HEK293 (cell line): ENCODE measurements around the gene KMT2A.

Experiments used
- CTCF ChIA-PET: fragments of 350-600 bp; formaldehyde crosslinking; extraction: SDS; loops from one replicate; lab custom pipeline; 2021; ENCODE audit warnings: antibody characterized with exemption; lab: Yijun Ruan, JAX
- POLR2A ChIA-PET: fragments of 300-600 bp; formaldehyde crosslinking; extraction: SDS; loops from one replicate; lab custom pipeline; 2020; ENCODE audit warnings: antibody characterized with exemption, inconsistent platforms; lab: Yijun Ruan, JAX
- H3K27ac ChIP-seq: fragments of 200-500 bp; sonication (Bioruptor generic); 2 replicates; pipeline ENCODE4 v1.5.1; 2014; ENCODE audit warnings: low read depth, low read length, control low read depth, inconsistent platforms; ENCODE audit errors: extremely low read depth
- H3K36me3 ChIP-seq, 2 experiments: fragments of 200-500 bp in 1 of 2; sonication (Bioruptor generic) in 1 of 2; 1 replicate in 1 of 2; 2 replicates in 1 of 2; pipeline ENCODE4 v1.5.1; 2014 to 2017; ENCODE audit warnings: inconsistent platforms in 2 of 2, low read length in 2 of 2; ENCODE audit not compliant: control insufficient read depth in 2 of 2, insufficient read depth in 1 of 2
- H3K4me1 ChIP-seq: fragments of 200-500 bp; sonication (Bioruptor generic); 2 replicates; pipeline ENCODE4 v1.5.1; 2014; ENCODE audit warnings: mild to moderate bottlenecking, low read length, inconsistent platforms; ENCODE audit not compliant: control insufficient read depth, insufficient read depth
- H3K4me3 ChIP-seq: 2 replicates; pipeline ENCODE4 v1.5.1; 2011; ENCODE audit warnings: low read depth, mild to moderate bottlenecking, control low read depth, low read length, moderate library complexity
- H3K9me3 ChIP-seq: fragments of 200-500 bp; sonication (Bioruptor generic); 2 replicates; pipeline ENCODE4 v1.5.1; 2014; ENCODE audit warnings: low read depth, low read length, inconsistent platforms; ENCODE audit not compliant: control insufficient read depth, insufficient read depth
- MYNN ChIP-seq: fragments of 450-650 bp; formaldehyde crosslinking; IDR thresholded peaks from 2 replicates; pipeline ENCODE4 v1.5.1; 2016; ENCODE audit warnings: missing biosample characterization, missing genetic modification characterization, borderline replicate concordance
- REPIN1 ChIP-seq: fragments of 450-650 bp; formaldehyde crosslinking; IDR thresholded peaks from 2 replicates; pipeline ENCODE4 v1.5.1; 2017; ENCODE audit warnings: missing biosample characterization, missing genetic modification characterization, low read depth
- SETDB1 ChIP-seq: IDR thresholded peaks from one replicate; pipeline ENCODE4 v1.6.1; 2017; ENCODE audit warnings: mild to moderate bottlenecking, low read length, moderate library complexity, mixed read lengths; ENCODE audit not compliant: insufficient read length
- TCF7L2 ChIP-seq: IDR thresholded peaks from 2 replicates; pipeline ENCODE4 v1.6.1; 2011; ENCODE audit warnings: low read depth, mild to moderate bottlenecking, inconsistent platforms, low read length, moderate library complexity, borderline replicate concordance
- ZNF114 ChIP-seq: fragments of 450-650 bp; formaldehyde crosslinking; IDR thresholded peaks from 2 replicates; pipeline ENCODE4 v1.5.0; 2017; ENCODE audit warnings: missing biosample characterization, missing genetic modification characterization
- ZNF138 ChIP-seq: fragments of 450-650 bp; formaldehyde crosslinking; IDR thresholded peaks from 2 replicates; pipeline ENCODE4 v1.5.1; 2016; ENCODE audit warnings: missing biosample characterization, missing genetic modification characterization, borderline replicate concordance
- ZNF169 ChIP-seq: fragments of 450-650 bp; formaldehyde crosslinking; IDR thresholded peaks from 2 replicates; pipeline ENCODE4 v1.5.1; 2016; ENCODE audit warnings: missing biosample characterization, missing genetic modification characterization
- ZNF202 ChIP-seq: fragments of 450-650 bp; formaldehyde crosslinking; IDR thresholded peaks from 2 replicates; pipeline ENCODE4 v1.5.1; 2016; ENCODE audit warnings: missing biosample characterization, missing genetic modification characterization, borderline replicate concordance
- ZNF214 ChIP-seq: fragments of 450-650 bp; formaldehyde crosslinking; IDR thresholded peaks from 2 replicates; pipeline ENCODE4 v1.5.1; 2017; ENCODE audit warnings: missing biosample characterization, mild to moderate bottlenecking, missing genetic modification characterization, borderline replicate concordance
- ZNF248 ChIP-seq: fragments of 450-650 bp; formaldehyde crosslinking; IDR thresholded peaks from 2 replicates; pipeline ENCODE4 v1.5.1; 2017; ENCODE audit warnings: missing biosample characterization, missing genetic modification characterization
- ZNF274 ChIP-seq, 2 experiments: fragments of 200-500 bp in 1 of 2; fragments of 450-650 bp in 1 of 2; sonication (Bioruptor generic) in 1 of 2; formaldehyde crosslinking in 1 of 2; IDR thresholded peaks; 2 replicates each; pipeline versions ENCODE4 v1.5.1 to v1.6.1; 2014 to 2016; ENCODE audit warnings: borderline replicate concordance in 1 of 2, inconsistent platforms in 1 of 2, low read length in 1 of 2, missing biosample characterization in 1 of 2, missing genetic modification characterization in 1 of 2
- ZNF354C ChIP-seq: fragments of 450-650 bp; formaldehyde crosslinking; IDR thresholded peaks from 2 replicates; pipeline ENCODE4 v1.5.1; 2016; ENCODE audit warnings: missing biosample characterization, missing genetic modification characterization, low read depth, borderline replicate concordance
- ZNF37A ChIP-seq: fragments of 450-650 bp; IDR thresholded peaks from 2 replicates; pipeline ENCODE4 v1.5.1; 2018; ENCODE audit warnings: missing biosample characterization, missing genetic modification characterization
- ZNF391 ChIP-seq: fragments of 450-650 bp; formaldehyde crosslinking; IDR thresholded peaks from 2 replicates; pipeline ENCODE4 v1.5.1; 2016; ENCODE audit warnings: low read depth, missing biosample characterization, missing genetic modification characterization, borderline replicate concordance
- ZNF404 ChIP-seq: fragments of 450-650 bp; formaldehyde crosslinking; IDR thresholded peaks from 2 replicates; pipeline ENCODE4 v1.5.1; 2017; ENCODE audit warnings: missing biosample characterization, missing genetic modification characterization
- ZNF416 ChIP-seq: fragments of 450-650 bp; formaldehyde crosslinking; IDR thresholded peaks from 2 replicates; pipeline ENCODE4 v1.5.1; 2016; ENCODE audit warnings: missing biosample characterization, missing genetic modification characterization
- ZNF48 ChIP-seq: fragments of 450-650 bp; formaldehyde crosslinking; IDR thresholded peaks from 2 replicates; pipeline ENCODE4 v1.5.1; 2016; ENCODE audit warnings: missing biosample characterization, missing genetic modification characterization
- ZNF501 ChIP-seq: fragments of 450-650 bp; formaldehyde crosslinking; IDR thresholded peaks from 2 replicates; pipeline ENCODE4 v1.5.1; 2016; ENCODE audit warnings: missing biosample characterization, missing genetic modification characterization
- ZNF555 ChIP-seq: fragments of 450-650 bp; formaldehyde crosslinking; conservative IDR thresholded peaks from 2 replicates; pipeline ENCODE4 v1.5.1; 2017; ENCODE audit warnings: missing biosample characterization, mild to moderate bottlenecking, missing genetic modification characterization, inconsistent platforms
- ZNF571 ChIP-seq: fragments of 450-650 bp; formaldehyde crosslinking; IDR thresholded peaks from 2 replicates; pipeline ENCODE4 v1.5.0; 2017; ENCODE audit warnings: missing biosample characterization, missing genetic modification characterization
- ZNF658 ChIP-seq: fragments of 450-650 bp; formaldehyde crosslinking; IDR thresholded peaks from 2 replicates; pipeline ENCODE4; 2016; ENCODE audit warnings: missing biosample characterization, missing genetic modification characterization
- ZNF791 ChIP-seq: fragments of 450-650 bp; formaldehyde crosslinking; IDR thresholded peaks from 2 replicates; pipeline ENCODE4 v1.5.1; 2016; ENCODE audit warnings: missing biosample characterization, missing genetic modification characterization
- ZXDB ChIP-seq: fragments of 450-650 bp; formaldehyde crosslinking; IDR thresholded peaks from 2 replicates; pipeline ENCODE4 v1.5.1; 2016; ENCODE audit warnings: missing biosample characterization, missing genetic modification characterization
- TF ChIP-seq, protein P1 (sequence below): fragments of 450-650 bp; formaldehyde crosslinking; IDR thresholded peaks from 2 replicates; pipeline ENCODE4; 2016; ENCODE audit warnings: missing biosample characterization, missing genetic modification characterization
- TF ChIP-seq, protein P2 (sequence below): fragments of 450-650 bp; formaldehyde crosslinking; IDR thresholded peaks from 2 replicates; pipeline ENCODE4 v1.5.1; 2016; ENCODE audit warnings: missing biosample characterization, missing genetic modification characterization, borderline replicate concordance
- TF ChIP-seq, protein P3 (sequence below): fragments of 450-650 bp; formaldehyde crosslinking; IDR thresholded peaks from 2 replicates; pipeline ENCODE4 v1.5.1; 2016; ENCODE audit warnings: missing biosample characterization, missing genetic modification characterization, borderline replicate concordance

Gene KMT2A

DNA sequence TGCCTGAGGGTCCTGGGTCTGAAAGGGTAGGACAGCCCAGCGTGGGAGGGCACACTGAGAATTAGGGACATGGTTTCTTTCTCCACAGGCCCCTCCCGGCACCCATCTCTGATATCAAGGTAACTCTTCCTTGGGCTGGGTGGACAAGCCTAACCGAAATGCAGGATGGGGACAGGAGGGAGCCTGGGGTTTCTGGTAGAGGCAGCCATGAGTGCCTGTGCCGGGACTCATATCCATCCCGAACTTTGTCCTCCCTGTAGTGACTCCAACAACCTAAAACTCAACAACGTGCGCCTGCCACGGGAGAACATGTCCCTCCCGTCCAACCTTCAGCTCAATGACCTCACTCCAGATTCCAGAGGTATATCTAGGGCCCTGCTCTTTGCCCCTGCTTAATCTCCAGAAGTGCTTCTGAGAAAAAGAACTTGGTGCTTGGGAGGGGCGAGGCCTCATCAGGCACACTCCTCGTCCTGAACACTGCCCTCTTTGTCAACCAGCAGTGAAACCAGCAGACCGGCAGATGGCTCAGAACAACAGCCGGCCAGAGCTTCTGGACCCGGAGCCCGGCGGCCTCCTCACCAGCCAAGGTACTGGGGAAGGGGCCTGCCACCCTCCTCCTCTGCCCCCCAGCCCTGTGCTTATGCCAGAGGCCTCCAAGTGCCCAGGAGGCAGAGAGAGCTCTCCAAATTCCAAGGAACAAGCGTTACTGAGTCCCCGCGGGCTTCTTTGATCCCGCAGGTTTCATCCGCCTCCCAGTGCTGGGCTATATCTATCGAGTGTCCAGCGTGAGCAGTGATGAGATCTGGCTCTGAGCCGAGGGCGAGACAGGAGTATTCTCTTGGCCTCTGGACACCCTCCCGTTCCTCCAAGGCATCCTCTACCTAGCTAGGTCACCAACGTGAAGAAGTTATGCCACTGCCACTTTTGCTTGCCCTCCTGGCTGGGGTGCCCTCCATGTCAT is 97.8 kb downstream of the KMT2A start (continued):
- TF ChIP-seq ZNF658 (no peak), ZNF391 (tag by site-specific recombination) (no peak), ZNF169 (no peak), ZNF138 (tag by site-specific recombination) (no peak)
- TF ChIP-seq, all 188 proteins: peak for 0

DNA sequence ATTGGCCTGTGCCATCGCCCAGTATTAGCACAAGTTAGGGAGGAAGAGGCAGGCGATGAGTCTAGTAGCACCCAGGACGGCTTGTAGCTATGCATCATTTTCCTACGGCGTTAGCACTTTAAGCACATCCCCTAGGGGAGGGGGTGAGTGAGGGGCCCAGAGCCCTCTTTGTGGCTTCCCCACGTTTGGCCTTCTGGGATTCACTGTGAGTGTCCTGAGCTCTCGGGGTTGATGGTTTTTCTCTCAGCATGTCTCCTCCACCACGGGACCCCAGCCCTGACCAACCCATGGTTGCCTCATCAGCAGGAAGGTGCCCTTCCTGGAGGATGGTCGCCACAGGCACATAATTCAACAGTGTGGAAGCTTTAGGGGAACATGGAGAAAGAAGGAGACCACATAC is 99.0 kb downstream of the KMT2A start:
- TF ChIP-seq ZNF555 (no peak), ZNF37A (no peak), ZNF214 (no peak), ZNF416 (tag by site-specific recombination) (no peak), ZXDB (no peak), ZNF501 (tag by site-specific recombination) (no peak), ZNF202 (tag by site-specific recombination) (no peak), ZNF138 (tag by site-specific recombination) (no peak)
- TF ChIP-seq, protein P1, sequence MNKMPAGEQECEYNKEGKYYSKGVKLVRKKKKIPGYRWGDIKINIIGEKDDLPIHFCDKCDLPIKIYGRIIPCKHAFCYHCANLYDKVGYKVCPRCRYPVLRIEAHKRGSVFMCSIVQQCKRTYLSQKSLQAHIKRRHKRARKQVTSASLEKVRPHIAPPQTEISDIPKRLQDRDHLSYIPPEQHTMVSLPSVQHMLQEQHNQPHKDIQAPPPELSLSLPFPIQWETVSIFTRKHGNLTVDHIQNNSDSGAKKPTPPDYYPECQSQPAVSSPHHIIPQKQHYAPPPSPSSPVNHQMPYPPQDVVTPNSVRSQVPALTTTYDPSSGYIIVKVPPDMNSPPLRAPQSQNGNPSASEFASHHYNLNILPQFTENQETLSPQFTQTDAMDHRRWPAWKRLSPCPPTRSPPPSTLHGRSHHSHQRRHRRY (tag by site-specific recombination): no peak
- TF ChIP-seq, protein P2, sequence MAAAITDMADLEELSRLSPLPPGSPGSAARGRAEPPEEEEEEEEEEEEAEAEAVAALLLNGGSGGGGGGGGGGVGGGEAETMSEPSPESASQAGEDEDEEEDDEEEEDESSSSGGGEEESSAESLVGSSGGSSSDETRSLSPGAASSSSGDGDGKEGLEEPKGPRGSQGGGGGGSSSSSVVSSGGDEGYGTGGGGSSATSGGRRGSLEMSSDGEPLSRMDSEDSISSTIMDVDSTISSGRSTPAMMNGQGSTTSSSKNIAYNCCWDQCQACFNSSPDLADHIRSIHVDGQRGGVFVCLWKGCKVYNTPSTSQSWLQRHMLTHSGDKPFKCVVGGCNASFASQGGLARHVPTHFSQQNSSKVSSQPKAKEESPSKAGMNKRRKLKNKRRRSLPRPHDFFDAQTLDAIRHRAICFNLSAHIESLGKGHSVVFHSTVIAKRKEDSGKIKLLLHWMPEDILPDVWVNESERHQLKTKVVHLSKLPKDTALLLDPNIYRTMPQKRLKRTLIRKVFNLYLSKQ: no peak
- Histone ChIP-seq H3K4me3 (no peak overlapping the region), H3K27ac (no peak overlapping the region), H3K9me3 (no peaks in the 10 kb centered on the region), H3K4me1 (no peaks in the 10 kb centered on the region), H3K36me3 (peaks cover 0 to 47% of the 10 kb centered on the region in 2 experiments; a peak in 2 of 3 replicates)
- ChIA-PET CTCF (no interaction called here), POLR2A (no interaction called here)

DNA sequence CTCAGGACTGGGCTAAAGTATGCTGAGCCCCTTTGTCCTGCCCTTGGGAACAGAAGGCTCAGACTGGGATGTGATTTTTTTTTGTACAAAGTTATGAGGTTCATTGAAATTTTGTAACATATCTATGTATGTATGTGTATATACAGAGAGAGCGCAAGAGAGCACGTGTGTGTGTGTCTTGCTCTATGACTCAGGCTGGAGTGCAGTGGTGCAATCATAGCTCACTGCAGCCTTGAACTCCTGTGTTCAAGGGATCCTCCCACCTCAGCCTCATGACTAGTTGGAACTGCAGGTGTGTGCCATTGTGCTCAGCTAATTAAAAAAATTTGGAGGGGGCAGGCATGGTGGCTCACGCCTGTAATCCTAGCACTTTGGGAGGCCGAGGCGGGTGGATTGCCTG is 100.4 kb downstream of the KMT2A start:
- TF ChIP-seq, protein P3, sequence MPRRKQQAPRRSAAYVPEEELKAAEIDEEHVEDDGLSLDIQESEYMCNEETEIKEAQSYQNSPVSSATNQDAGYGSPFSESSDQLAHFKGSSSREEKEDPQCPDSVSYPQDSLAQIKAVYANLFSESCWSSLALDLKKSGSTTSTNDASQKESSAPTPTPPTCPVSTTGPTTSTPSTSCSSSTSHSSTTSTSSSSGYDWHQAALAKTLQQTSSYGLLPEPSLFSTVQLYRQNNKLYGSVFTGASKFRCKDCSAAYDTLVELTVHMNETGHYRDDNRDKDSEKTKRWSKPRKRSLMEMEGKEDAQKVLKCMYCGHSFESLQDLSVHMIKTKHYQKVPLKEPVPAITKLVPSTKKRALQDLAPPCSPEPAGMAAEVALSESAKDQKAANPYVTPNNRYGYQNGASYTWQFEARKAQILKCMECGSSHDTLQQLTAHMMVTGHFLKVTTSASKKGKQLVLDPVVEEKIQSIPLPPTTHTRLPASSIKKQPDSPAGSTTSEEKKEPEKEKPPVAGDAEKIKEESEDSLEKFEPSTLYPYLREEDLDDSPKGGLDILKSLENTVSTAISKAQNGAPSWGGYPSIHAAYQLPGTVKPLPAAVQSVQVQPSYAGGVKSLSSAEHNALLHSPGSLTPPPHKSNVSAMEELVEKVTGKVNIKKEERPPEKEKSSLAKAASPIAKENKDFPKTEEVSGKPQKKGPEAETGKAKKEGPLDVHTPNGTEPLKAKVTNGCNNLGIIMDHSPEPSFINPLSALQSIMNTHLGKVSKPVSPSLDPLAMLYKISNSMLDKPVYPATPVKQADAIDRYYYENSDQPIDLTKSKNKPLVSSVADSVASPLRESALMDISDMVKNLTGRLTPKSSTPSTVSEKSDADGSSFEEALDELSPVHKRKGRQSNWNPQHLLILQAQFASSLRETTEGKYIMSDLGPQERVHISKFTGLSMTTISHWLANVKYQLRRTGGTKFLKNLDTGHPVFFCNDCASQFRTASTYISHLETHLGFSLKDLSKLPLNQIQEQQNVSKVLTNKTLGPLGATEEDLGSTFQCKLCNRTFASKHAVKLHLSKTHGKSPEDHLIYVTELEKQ (tag by site-specific recombination): no peak
- TF ChIP-seq MYNN: no peak
- no peak for TF ChIP-seq ZNF114 (tag by site-specific recombination)
- TF ChIP-seq ZNF248 (tag by site-specific recombination): no peak
- TF ChIP-seq ZNF571 (tag by site-specific recombination): no peak
- TF ChIP-seq ZNF416 (tag by site-specific recombination): no peak
- no peak for TF ChIP-seq REPIN1 (tag by site-specific recombination)
- TF ChIP-seq ZNF791 (tag by site-specific recombination): no peak
- TF ChIP-seq SETDB1: no peak
- TF ChIP-seq ZNF48 (tag by site-specific recombination): no peak
- no peak for TF ChIP-seq ZNF354C
- no peak for TF ChIP-seq TCF7L2
- TF ChIP-seq ZNF274 (IDR thresholded peaks at IDR 0.05; ENCODE audit: low read length): no peak
- no peak for TF ChIP-seq ZNF274 (tag by site-specific recombination; IDR thresholded peaks at IDR 0.05; ENCODE audit: borderline replicate concordance)
- no peak for TF ChIP-seq ZNF404
- TF ChIP-seq, all 188 proteins: peak for 0
- Histone ChIP-seq H3K36me3 (peaks cover 0 to 56% of the 10 kb centered on the region in 2 experiments; a peak in 2 of 3 replicates), H3K27ac (no peak overlapping the region), H3K4me3 (no peak overlapping the region), H3K4me1 (no peaks in the 10 kb centered on the region), H3K9me3 (no peaks in the 10 kb centered on the region)
- ChIA-PET CTCF (interaction anchor here (0.6 to 0.7 kb wide), 2 partner anchors 12 to 269 kb away, joined by 3 to 7 read pairs; no protein-coding TSS in a partner anchor), POLR2A (interaction anchor here (0.8 kb wide), 1 partner anchor 12 kb away, joined by 3 read pairs; no protein-coding TSS in a partner anchor)
